GM23338 (cell line): Measurements from ENCODE around the gene STAC. TPM values are rescaled to one million over a fixed set of nuclear protein-coding genes. Genes with fewer than 3 reads are reported as not detected.

Source experiments
- ATAC-seq: fragments of 200-7000 bp; cut with Tn5 transposase; 3 replicates; pipeline ENCODE4 v1.9.1; 2020
- DNase-seq: peaks from one replicate; pipeline ENCODE4 v3.0.0-alpha.2; 2015; ENCODE audit warnings: low spot score
- H2AFZ ChIP-seq: fragments of 200-600 bp; sonication (generic); 2 replicates; pipeline ENCODE4 v1.8.0; 2016; ENCODE audit warnings: antibody characterized with exemption, mild to moderate bottlenecking, moderate library complexity
- H3F3A ChIP-seq: fragments of 200-600 bp; sonication (generic); replicated peaks from 2 replicates; pipeline ENCODE4 v1.8.0; 2017; ENCODE audit warnings: antibody characterized with exemption, mixed run types, low read depth
- H3K27ac ChIP-seq: fragments of 200-600 bp; sonication (generic); 2 replicates; pipeline ENCODE4 v1.6.1; 2016; ENCODE audit warnings: low read depth
- H3K27me3 ChIP-seq: fragments of 200-600 bp; sonication (generic); 2 replicates; pipeline ENCODE4 v1.8.0; 2016; ENCODE audit warnings: mild to moderate bottlenecking, mixed run types, moderate library complexity; ENCODE audit not compliant: insufficient read depth
- H3K36me3 ChIP-seq: fragments of 200-600 bp; sonication (generic); 2 replicates; pipeline ENCODE4 v1.8.0; 2016; ENCODE audit warnings: mild to moderate bottlenecking; ENCODE audit not compliant: insufficient read depth
- H3K4me1 ChIP-seq: fragments of 200-600 bp; sonication (generic); 2 replicates; pipeline ENCODE4 v1.8.0; 2016; ENCODE audit warnings: mild to moderate bottlenecking, moderate library complexity; ENCODE audit not compliant: insufficient read depth
- H3K4me2 ChIP-seq: fragments of 200-600 bp; sonication (generic); 2 replicates; pipeline ENCODE4 v1.7.1; 2017; ENCODE audit warnings: mixed run types
- H3K4me3 ChIP-seq: fragments of 200-600 bp; sonication (generic); 2 replicates; pipeline ENCODE4 v1.6.1; 2016; ENCODE audit warnings: mixed run types
- H3K79me2 ChIP-seq: fragments of 200-600 bp; sonication (generic); replicated peaks from 2 replicates; pipeline ENCODE4 v1.8.0; 2017; ENCODE audit warnings: mild to moderate bottlenecking; ENCODE audit not compliant: insufficient read depth
- H3K9me2 ChIP-seq: fragments of 200-600 bp; sonication (generic); 2 replicates; pipeline ENCODE4 v1.8.0; 2017; ENCODE audit not compliant: insufficient read depth
- H4K20me1 ChIP-seq: fragments of 200-600 bp; sonication (generic); replicated peaks from 2 replicates; pipeline ENCODE4 v1.8.0; 2017; ENCODE audit warnings: mild to moderate bottlenecking; ENCODE audit not compliant: insufficient read depth
- H3K27ac Mint-ChIP-seq: 2 replicates; pipeline ENCODE4 v1.8.0; 2020; ENCODE audit warnings: inconsistent platforms, mild to moderate bottlenecking, moderate library complexity, mixed read lengths
- H3K27me3 Mint-ChIP-seq: 3 replicates; pipeline ENCODE4 v1.8.0; 2022; ENCODE audit warnings: low read depth, mild to moderate bottlenecking, moderate library complexity, mixed read lengths, inconsistent platforms; ENCODE audit not compliant: insufficient read depth, poor library complexity
- H3K36me3 Mint-ChIP-seq: 3 replicates; pipeline ENCODE4 v1.8.0; 2021; ENCODE audit warnings: low read depth, mild to moderate bottlenecking, inconsistent platforms, moderate library complexity, mixed read lengths
- H3K4me1 Mint-ChIP-seq: 3 replicates; pipeline ENCODE4 v1.8.0; 2020; ENCODE audit warnings: mild to moderate bottlenecking, inconsistent platforms, mixed read lengths
- H3K4me3 Mint-ChIP-seq: 3 replicates; pipeline ENCODE4 v1.8.0; 2021; ENCODE audit warnings: moderate library complexity, mild to moderate bottlenecking, inconsistent platforms, mixed read lengths
- H3K9me3 Mint-ChIP-seq: 3 replicates; pipeline ENCODE4 v1.8.0; 2020; ENCODE audit warnings: moderate library complexity, mild to moderate bottlenecking, inconsistent platforms, mixed read lengths
- CREB1 ChIP-seq: fragments of 250-450 bp; sonication (Bioruptor Pico); IDR thresholded peaks from 2 replicates; pipeline ENCODE4 v1.5.0; 2020; ENCODE audit warnings: low read depth, mild to moderate bottlenecking, moderate library complexity
- EZH2 ChIP-seq: fragments of 200-600 bp; sonication (generic); IDR thresholded peaks from one replicate; pipeline ENCODE4 v1.8.0; 2017; ENCODE audit warnings: antibody characterized with exemption, mild to moderate bottlenecking, low read depth; ENCODE audit not compliant: unreplicated experiment
- POLR2AphosphoS5 ChIP-seq: IDR thresholded peaks from 2 replicates; pipeline ENCODE4 v1.6.1; 2016; ENCODE audit warnings: antibody characterized with exemption, low read depth
- REST ChIP-seq: IDR thresholded peaks from one replicate; pipeline ENCODE4 v1.6.1; 2018; ENCODE audit warnings: antibody characterized with exemption; ENCODE audit not compliant: unreplicated experiment
- ZNF114 ChIP-seq: fragments of 250-450 bp; sonication (Bioruptor Pico); IDR thresholded peaks from 2 replicates; pipeline ENCODE4 v1.5.0; 2020; ENCODE audit warnings: mild to moderate bottlenecking, moderate library complexity
- ZNF331 ChIP-seq: fragments of 250-450 bp; sonication (Bioruptor Pico); IDR thresholded peaks from 2 replicates; pipeline ENCODE4 v1.5.0; 2020; ENCODE audit warnings: low read depth, mild to moderate bottlenecking, moderate library complexity
- ZNF462 ChIP-seq: fragments of 250-450 bp; sonication (Bioruptor Pico); IDR thresholded peaks from 2 replicates; pipeline ENCODE4 v1.5.0; 2020; ENCODE audit warnings: mild to moderate bottlenecking, moderate library complexity
- polyA plus RNA-seq: library from polyadenylated mRNA; unstranded; fragments of >200 nt; fragmentation: Nextera tagmentation; extraction: Ambion mirVana; gene quantifications from 2 replicates; pipeline ENCODE4 v1.2.1, GENCODE V29; 2016
- total RNA-seq: library from RNA; depleted of rRNA; stranded (reverse); fragments of >200 nt; shearing (Covaris generic); gene quantifications from 2 replicates; pipeline ENCODE4 v1.2.3, GENCODE V29; 2014

The STAC gene
- total and polyA plus RNA-seq, 2 experiments from 2014 or later = 5.6 to 22.9 TPM

GRCh38 chr3:36514171-36514570 is 133.9 kb downstream of the STAC start:
- H3K9me3 Mint-ChIP-seq = no peaks in the 10 kb centered on the region
- DNase-seq (no peak), ATAC-seq (no peak)
- H3K27ac Mint-ChIP-seq = no peak overlapping the region
- H3K79me2 ChIP-seq = no peaks in the 10 kb centered on the region
- no peak overlapping the region for H2AFZ ChIP-seq
- H3K36me3 ChIP-seq = peaks cover 4% of the 10 kb centered on the region; the same call in 1 of the 2 replicates
- H3K36me3 Mint-ChIP-seq = peaks cover 14% of the 10 kb centered on the region; the same call in 2 of the 3 replicates
- H4K20me1 ChIP-seq = no peaks in the 10 kb centered on the region; the same call in 1 of the 2 replicates
- H3K4me1 Mint-ChIP-seq = peaks cover 5% of the 10 kb centered on the region; the same call in 1 of the 3 replicates
- H3K4me2 ChIP-seq = no peak overlapping the region
- no peaks in the 10 kb centered on the region for H3K27me3 ChIP-seq
- no peak overlapping the region for H3K4me3 Mint-ChIP-seq
- TF ChIP-seq CREB1 (CRISPR knock-in tag) (no peak), ZNF114 (CRISPR knock-in tag) (no peak), POLR2AphosphoS5 (no peak), ZNF462 (CRISPR knock-in tag) (no peak), ZNF331 (CRISPR knock-in tag) (no peak), EZH2 (no peak), REST (no peak)
- no peak overlapping the region for H3K4me3 ChIP-seq
- H3K9me2 ChIP-seq = 0 out of 2 replicates have a peak, but pooled peaks cover 2% of the 10 kb centered on the region
- H3F3A ChIP-seq = no peaks in the 10 kb centered on the region
- H3K4me1 ChIP-seq = no peaks in the 10 kb centered on the region
- no peaks in the 10 kb centered on the region for H3K27me3 Mint-ChIP-seq
- no peak overlapping the region for H3K27ac ChIP-seq
